GM21619 (cell line): Measurements from ENCODE around the gene DNAI2.

Experiments
- ATAC-seq: cut with Tn5 transposase; IDR thresholded peaks from one replicate; pipeline ENCODE4 v1.9.1; 2021; ENCODE audit not compliant: unreplicated experiment

The DNAI2 gene

DNA sequence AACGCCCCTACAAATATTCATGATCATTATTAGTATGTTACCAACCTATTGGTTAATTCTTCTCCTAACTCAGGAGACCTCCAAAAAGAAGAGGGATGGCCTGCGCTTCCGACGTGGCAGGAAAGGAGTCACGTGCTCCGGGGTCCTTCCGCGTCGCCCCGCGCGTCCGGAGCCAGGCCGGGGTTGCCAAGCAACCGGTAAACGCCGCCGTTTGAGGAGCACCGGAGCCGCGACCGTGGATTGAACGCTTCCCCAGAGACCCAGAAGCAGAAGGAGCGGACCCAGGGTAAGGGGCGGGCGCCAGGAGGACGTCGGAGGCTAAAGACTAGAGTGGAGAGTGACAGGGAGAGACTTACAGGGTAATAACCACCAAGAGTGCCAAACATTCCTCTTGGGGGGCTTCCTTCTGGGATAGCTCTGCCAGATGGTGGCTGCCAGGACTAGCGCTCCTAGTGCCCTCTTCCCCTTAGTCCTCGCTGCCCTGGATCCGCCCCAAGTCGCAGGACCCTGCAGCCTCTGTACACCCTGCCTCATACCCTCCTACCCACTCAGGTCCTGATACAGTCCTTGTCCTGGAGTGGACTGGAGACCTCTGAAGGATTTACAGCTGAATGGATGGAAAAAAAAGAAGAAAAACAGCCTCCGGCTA lies at the start of gene DNAI2:
Gene DNAI2 (plus strand): TSS at position 175 of the 649 bp plus-strand sequence. CDS start 7,584 bp downstream, outside the sequence.
- no peak for ATAC-seq

DNA sequence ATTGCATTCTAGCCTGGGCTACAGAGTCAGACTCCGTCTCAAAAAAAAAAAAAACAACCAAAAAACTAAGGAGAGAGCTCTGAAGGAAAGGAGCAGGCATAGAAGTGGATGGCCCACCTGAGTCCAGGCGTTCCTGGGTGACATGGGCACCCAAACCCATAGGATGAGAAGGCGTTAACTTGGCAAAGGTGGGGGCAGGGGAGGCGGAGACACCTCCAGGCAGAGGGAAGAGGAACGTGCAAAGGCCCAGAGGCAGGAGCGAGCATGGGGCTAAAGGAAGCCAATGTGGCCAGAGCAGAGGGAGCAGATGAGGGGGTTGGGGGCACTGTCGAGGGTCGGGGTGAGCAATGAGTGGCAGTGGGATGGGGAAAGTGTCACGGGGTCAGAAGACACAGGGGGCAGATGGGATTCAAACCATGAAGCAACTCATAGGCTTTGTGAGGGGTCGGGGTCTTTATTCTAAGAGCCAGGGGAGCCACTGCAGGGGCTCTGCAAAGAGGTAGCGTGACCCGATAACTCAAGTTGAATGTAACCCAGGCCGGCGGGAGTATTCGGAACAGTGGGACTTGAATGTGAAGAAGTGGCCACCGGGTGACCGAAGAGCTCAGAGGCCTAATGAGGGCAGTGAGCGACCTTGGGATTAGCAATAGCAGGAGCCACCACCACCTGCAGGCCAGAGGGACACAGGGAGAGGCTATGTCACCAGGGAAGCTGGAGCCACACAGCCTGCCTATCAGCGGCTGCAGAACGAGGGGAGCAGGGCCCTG lies 48.9 kb upstream of the DNAI2 start:
- no peak for ATAC-seq

- ATAC-seq = no peak
These were observed 47.8 kb upstream of the DNAI2 start for GRCh38 chr17:74226252-74226651.

- no peak for ATAC-seq
These were observed 46.6 kb upstream of the DNAI2 start for GRCh38 chr17:74227271-74228080.

DNA sequence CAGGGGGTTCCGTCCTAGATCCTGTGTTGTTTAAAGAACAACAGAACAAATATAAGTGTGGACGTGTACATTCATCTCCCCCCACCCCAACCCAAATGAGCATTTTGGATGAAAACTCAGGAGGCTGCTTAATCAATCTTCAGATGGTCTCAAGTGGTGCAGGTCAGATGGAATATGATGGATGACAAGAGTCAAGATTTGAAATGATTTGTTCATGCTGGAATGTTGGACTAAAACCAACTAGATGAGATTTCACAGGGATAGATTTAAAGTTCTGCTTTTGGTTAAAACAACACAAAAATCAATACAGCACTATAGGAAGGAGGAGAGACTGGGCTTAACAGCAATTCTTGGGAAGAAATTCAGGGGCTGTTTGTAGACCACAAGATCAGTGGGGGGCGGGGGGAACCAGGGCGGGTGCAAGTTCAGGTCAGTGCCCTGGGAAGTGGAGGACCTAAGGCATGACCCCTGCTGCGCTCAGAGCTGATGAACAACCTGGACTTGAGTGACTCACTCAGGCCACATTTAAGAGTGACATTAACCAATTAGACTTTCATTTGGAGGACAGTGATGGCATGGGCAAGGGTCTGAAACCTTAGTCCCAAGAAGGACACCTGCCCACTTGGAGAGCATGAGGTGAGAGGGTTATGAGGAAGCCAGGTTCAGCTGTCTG lies 45.6 kb upstream of the DNAI2 start:
- ATAC-seq = no peak

DNA sequence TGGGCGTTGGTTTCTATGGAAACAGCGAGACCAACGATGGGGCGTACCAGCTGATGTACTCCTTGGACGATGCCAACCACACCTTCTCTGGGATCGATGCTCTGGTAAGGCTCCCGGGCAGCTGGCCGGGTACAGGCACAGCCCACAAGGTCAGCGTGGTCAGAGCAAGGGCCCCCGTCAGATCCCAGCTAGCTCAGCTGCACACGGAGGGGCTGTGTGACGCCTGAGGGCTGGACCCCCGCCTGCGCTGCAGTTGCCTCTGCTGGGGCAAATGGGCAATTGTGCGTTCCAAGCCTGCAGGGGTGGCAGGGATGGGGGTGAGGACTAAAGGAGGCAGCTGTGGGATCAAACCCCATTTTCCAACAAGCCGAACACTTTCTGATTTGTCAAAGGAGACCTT lies 43.1 kb upstream of the DNAI2 start:
- ATAC-seq = no peak

DNA sequence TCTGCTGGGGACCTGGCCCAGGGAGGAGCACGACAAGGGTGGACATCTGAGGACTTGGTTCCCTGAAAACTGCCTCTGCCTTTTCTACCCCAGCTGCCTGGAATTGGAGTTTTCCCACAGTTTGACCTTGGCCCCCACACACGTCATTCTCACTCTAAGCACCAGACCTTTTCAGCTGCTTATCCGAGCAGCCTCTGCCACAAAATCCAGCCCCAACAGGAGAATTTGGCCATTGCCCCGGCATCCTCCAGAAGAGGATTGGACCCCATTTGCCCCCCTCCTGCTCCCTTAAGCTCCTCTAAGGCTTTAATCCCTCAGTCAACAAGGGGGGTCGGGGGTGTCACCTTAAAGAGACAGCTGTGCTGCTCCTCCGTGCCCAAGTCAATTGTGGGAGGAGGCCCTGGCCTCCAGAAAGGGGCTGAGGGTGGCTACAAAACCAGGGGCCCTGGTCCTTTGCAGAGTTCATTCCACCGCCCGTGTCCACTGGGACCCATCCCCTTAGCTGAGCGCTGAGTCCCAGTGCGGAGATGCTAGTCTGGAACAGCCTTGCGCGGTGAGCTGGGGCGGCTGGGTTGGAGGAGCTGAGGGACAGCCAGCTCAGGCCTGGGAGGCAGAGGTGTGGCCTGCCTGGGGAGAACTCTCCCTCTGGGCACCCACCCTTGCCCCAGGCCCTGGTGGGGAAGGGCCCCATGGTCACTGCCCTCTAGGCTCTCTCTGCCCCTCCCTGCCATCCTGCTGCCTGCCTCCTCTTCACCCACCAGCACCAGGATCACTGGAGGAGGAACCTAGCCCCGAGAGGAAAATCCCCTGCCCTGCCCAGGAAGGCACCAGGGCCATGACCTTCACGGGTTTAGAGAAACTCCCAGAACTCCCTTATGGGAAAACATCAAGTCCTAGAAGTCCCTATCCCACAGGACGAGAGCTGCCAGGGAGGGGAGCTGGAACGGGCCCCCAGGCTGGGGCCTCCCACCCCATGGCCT lies 41.8 kb upstream of the DNAI2 start:
- no peak for ATAC-seq

- no peak for ATAC-seq
These were observed 40.1 kb upstream of the DNAI2 start for GRCh38 chr17:74233937-74234336.

DNA sequence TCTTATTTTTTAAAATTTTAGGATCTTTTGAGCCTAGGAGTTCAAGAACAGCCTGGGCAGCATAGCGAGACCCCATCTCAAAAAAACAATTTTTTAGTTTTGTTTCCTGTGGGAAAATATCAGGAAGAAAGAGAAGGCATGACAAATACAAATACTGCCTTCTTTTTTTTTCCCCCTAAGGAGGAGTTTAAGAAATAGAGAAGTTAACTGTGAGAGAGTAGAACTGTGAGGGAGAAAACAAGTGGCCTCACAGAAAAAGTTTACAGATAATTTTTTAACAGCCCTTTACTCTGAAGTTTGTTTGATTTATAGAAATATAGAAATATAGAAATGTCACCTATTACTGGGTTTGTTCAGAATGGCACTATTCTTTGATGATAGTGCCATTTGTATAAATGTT lies 39.5 kb upstream of the DNAI2 start:
- no peak for ATAC-seq

DNA sequence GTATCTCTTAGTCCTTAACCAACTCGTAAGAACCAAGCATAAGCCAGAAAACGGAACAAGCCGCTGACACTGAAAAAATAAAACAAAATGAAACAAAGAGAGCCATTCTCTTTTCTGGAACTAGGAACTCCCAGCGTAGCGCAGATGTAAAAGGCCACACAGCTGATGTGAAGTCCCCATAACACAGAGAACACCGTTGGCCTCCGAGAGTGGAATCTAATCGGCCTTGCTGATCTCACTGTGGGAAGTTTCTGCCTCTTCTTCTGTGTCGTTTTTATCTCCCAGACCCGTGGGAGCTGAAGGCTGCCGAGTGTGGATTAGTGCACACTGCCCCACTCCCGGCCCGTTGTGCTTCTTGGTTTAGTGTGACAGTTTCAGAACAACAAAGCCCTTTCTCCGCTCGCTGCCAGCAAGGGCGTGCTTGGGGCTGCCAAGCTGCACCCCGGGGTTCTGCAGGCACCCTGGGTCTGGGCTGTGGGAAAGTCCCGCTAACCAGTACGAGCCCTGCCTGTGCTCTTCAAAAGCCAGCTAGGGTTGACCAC lies 38.9 kb upstream of the DNAI2 start:
- no peak for ATAC-seq

DNA sequence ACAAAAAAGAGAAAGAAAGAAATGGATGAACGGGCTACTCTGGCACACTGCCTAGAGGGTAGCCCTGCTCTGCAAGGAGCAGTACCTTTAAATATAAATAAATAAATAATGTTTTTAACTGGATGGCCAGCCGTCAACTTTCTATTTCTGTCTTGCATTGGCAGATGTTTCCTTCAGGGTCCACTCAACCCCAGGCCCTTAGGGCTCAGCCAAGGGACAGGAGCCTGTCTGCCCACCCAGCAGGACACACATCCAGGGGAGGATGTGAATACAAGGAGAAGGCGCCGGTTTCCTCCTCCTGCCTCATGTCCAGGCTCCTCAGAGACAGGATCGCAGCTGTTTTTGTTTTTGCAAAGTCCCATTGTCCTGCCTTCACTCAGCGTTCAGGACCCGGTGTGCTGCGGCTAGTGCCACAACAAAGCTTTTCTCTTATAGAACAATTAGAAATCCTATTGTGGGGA lies 38.1 kb upstream of the DNAI2 start:
- no peak for ATAC-seq

GRCh38 chr17:74237321-74237720 lies 36.7 kb upstream of the DNAI2 start:
- no peak for ATAC-seq

DNA sequence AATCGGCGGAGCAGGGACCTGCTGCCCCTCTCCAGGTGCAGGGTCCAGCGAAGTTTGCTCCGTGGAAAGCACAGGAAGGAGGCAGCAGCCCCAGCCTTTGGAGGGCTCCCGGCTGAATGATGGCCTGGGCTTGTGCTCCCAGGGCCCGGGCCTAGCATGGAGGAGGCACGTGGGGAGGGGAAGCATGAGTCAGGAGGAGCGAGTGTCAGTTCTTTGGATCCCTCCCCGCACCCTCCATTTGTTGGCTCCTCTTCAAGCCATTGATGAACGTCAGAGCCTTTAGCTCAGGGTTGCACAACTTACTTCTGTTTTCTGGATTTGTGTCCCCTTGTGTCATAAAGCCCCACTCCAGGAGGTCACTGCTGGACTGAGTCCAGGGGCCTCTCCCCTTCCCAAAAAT lies 34.9 kb upstream of the DNAI2 start:
- ATAC-seq = no peak

GRCh38 chr17:74240618-74241205 lies 33.3 kb upstream of the DNAI2 start:
- ATAC-seq = no peak

GRCh38 chr17:74241431-74241830 lies 32.6 kb upstream of the DNAI2 start:
- ATAC-seq = no peak

GRCh38 chr17:74241847-74242246 lies 32.2 kb upstream of the DNAI2 start:
- no peak for ATAC-seq

DNA sequence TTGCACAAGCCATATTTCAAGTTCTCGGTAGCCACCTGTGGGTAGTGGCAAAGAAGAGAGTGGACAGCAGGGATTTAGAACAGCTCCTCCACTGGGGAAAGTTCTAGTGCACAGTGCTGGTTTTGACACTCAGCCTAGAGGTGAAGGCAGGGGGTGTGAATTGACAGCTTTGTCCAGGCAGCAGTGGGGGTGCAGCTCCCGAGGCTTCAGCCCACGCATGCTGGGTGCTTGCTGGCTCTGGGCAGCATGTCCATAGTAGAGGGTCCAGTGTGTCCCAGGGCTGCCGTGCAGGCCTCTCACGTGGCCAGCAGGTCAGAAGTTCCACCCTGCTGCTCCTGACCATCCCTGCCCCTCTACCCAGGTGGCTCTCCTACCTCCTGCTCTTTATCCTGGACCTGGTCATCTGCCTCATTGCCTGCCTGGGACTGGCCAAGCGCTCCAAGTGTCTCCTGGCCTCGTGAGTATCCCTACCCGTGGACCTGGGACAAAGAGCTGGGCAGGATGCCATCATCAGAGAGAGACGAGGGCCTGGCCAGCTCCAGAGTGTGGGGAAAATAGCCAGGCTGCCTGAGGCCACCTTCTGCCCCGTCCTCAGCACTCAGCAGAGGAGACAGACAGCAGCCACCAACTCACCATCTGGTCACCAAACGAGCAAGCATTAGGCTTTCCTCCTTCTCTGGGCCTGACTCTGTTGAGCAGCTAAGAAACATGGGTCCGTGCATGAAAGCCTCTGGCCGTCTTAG lies 30.9 kb upstream of the DNAI2 start:
- ATAC-seq = no peak

DNA sequence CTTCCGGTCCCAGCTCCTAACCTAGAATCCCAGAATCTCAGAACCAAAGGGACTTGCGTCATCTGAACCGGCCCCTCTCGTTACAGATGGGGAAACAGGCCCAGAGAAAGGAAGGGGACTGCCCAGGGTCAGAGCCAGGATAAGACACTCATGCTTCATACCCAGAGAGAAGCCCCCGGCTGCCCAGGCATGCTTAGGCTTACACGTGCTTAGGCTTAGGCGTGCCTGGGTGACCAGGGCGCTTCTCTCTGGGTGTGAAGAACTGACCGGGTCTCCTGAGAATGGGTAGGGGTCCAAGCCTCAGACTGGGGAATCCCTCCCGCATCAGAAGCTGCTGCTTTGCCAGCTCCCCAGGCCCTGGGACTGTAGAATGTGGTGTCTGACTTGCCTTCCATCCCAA lies 29.9 kb upstream of the DNAI2 start:
- ATAC-seq = no peak

DNA sequence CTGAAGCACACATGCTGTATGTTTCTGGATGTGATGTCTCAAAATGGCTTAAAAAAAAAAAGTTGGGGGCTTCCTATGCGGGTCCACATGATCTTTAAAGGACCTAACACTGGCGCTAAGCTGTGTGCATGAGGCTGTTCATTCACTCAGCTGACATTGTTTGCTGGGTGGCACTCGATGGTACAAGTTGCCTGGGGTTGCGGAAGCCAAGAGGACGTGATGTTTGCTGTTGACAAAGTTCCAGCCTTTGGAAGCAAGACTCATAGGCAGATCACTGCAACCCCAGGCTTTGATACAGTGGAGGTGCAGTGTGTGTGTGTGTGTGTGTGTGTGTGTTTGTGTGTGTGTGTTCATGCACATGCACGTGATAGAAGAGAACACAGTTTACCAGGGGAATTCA lies 29.5 kb upstream of the DNAI2 start:
- no peak for ATAC-seq
